ENCODE results near the gene HOXC12. TPM values are rescaled to one million over a fixed set of nuclear protein-coding genes. Genes with fewer than 3 reads are reported as not detected.

HOXC12 gene
- total and polyA plus RNA-seq, 2 of the 8 experiments (the other 6 are each of a cell fraction or from before 2014, with no cell fraction given): not detected

- TF ChIP-seq CTCF (IDR thresholded peaks at IDR 0.05; ENCODE audit: control extremely low read depth in 1 of 3, insufficient read depth in 1 of 3, low read depth in 1 of 3, low read length in 3 of 3): no peak
These were observed 18.7 kb downstream of the HOXC12 start (continued) for GRCh38 chr12:53973236-53974042.

Measured in H1 (cell line).